Astrocyte (in vitro differentiated cells and primary cell): ENCODE measurements around the gene ZDHHC14. TPM values are rescaled to one million over a fixed set of nuclear protein-coding genes. Genes with fewer than 3 reads are reported as not detected.

ENCODE experiments used
- DNase-seq: peaks from one replicate; pipeline ENCODE4 v3.0.0-alpha.2; 2010; ENCODE audit warnings: low read depth
- FAIRE-seq: peaks from 2 replicates; lab custom pipeline; 2011; peaks lifted over from hg19 to GRCh38; lab: Jason Lieb, UNC
- H2AFZ ChIP-seq: 2 replicates; pipeline ENCODE4 v1.6.0; 2012; ENCODE audit warnings: low read depth, low read length, inconsistent platforms
- H3K27ac ChIP-seq: 2 replicates; pipeline ENCODE4 v1.5.1; 2011; ENCODE audit warnings: low read depth, low read length, inconsistent platforms
- H3K27me3 ChIP-seq: 2 replicates; pipeline ENCODE4 v1.6.0; 2011; ENCODE audit warnings: low read length, inconsistent platforms; ENCODE audit not compliant: insufficient read depth
- H3K36me3 ChIP-seq: 2 replicates; pipeline ENCODE4 v1.5.1; 2011; ENCODE audit warnings: low read length, inconsistent platforms; ENCODE audit not compliant: insufficient read depth
- H3K4me1 ChIP-seq: 2 replicates; pipeline ENCODE4 v1.5.1; 2011; ENCODE audit warnings: low read length, inconsistent platforms; ENCODE audit not compliant: insufficient read depth
- H3K4me2 ChIP-seq: 2 replicates; pipeline ENCODE4 v1.6.0; 2012; ENCODE audit warnings: low read length, inconsistent platforms
- H3K4me3 ChIP-seq: 2 replicates; pipeline ENCODE4 v1.5.1; 2011; ENCODE audit warnings: low read depth, mild to moderate bottlenecking, low read length, inconsistent platforms; ENCODE audit not compliant: insufficient read depth
- H3K79me2 ChIP-seq: 2 replicates; pipeline ENCODE4 v1.6.0; 2012; ENCODE audit warnings: mild to moderate bottlenecking, low read length, inconsistent platforms; ENCODE audit not compliant: insufficient read depth
- H3K9ac ChIP-seq: 2 replicates; pipeline ENCODE4 v1.6.0; 2012; ENCODE audit warnings: mild to moderate bottlenecking, low read length, inconsistent platforms
- H3K9me3 ChIP-seq: 2 replicates; pipeline ENCODE4 v1.5.1; 2012; ENCODE audit warnings: low read depth, mild to moderate bottlenecking, low read length, inconsistent platforms; ENCODE audit not compliant: insufficient read depth
- H4K20me1 ChIP-seq: 2 replicates; pipeline ENCODE4 v1.6.0; 2012; ENCODE audit warnings: low read length, inconsistent platforms; ENCODE audit not compliant: insufficient read depth
- H3K27ac Mint-ChIP-seq: one replicate; pipeline ENCODE4 v1.8.0; 2021; ENCODE audit warnings: mild to moderate bottlenecking, mixed read lengths; ENCODE audit not compliant: unreplicated experiment
- H3K27me3 Mint-ChIP-seq: one replicate; pipeline ENCODE4 v1.8.0; 2021; ENCODE audit warnings: low read depth, mixed read lengths; ENCODE audit not compliant: unreplicated experiment
- H3K36me3 Mint-ChIP-seq: one replicate; pipeline ENCODE4 v1.8.0; 2021; ENCODE audit warnings: low read depth, mixed read lengths; ENCODE audit not compliant: unreplicated experiment
- H3K4me1 Mint-ChIP-seq: one replicate; pipeline ENCODE4 v1.8.0; 2021; ENCODE audit warnings: low read depth, mixed read lengths; ENCODE audit not compliant: unreplicated experiment
- H3K4me3 Mint-ChIP-seq: one replicate; pipeline ENCODE4 v1.8.0; 2021; ENCODE audit warnings: mild to moderate bottlenecking, moderate library complexity, mixed read lengths; ENCODE audit not compliant: unreplicated experiment
- H3K9me3 Mint-ChIP-seq: one replicate; pipeline ENCODE4 v1.8.0; 2021; ENCODE audit warnings: mild to moderate bottlenecking, mixed read lengths; ENCODE audit not compliant: unreplicated experiment
- EZH2 ChIP-seq: IDR thresholded peaks from 2 replicates; pipeline ENCODE4 v1.6.1; 2012; ENCODE audit warnings: mild to moderate bottlenecking, low read length, inconsistent platforms; ENCODE audit not compliant: insufficient read depth
- total RNA-seq: library from RNA; stranded (reverse); gene quantifications from 2 replicates; pipeline ENCODE4 v1.2.1, GENCODE V29; 2021
- TF ChIP-seq, protein P1 (sequence below): IDR thresholded peaks from 2 replicates; pipeline ENCODE4 v1.5.1; 2011; ENCODE audit warnings: low read depth, mild to moderate bottlenecking, inconsistent platforms, low read length, moderate library complexity; ENCODE audit not compliant: insufficient read depth

ZDHHC14 gene
- total RNA-seq, 1 donor from 2014 or later, result 7.2 TPM

DNA sequence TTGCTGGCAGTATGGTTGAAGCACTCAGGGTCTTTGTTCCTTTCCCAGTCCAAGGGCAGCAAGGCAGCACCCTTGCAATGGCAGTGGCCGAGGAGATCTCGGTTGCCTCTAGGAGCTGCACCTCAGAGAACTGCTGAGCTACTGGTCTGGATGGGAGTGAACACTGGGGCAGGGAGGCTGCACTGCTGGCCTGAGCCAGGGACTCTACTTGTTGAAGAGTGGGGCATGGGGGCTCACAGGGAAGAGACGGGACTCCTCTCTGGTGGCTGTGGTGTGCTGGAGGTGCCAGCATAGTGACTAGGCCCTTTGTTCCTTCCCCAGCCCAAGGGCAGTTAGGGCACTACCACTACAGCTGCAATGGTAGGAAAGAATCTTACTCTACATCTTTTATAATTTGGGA, 203.0 kb downstream of the ZDHHC14 start:
- Mint-ChIP-seq H3K4me3 (no peak overlapping the region), H3K36me3 (no peaks in the 10 kb centered on the region), H3K9me3 (no peaks in the 10 kb centered on the region), H3K27me3 (no peaks in the 10 kb centered on the region), H3K4me1 (no peaks in the 10 kb centered on the region), H3K27ac (no peak overlapping the region)
- Histone ChIP-seq H2AFZ (no peak overlapping the region), H3K27ac (no peak overlapping the region), H3K9ac (no peak overlapping the region), H4K20me1 (no peaks in the 10 kb centered on the region), H3K36me3 (no peaks in the 10 kb centered on the region), H3K4me3 (no peak overlapping the region), H3K9me3 (no peaks in the 10 kb centered on the region), H3K4me2 (no peak overlapping the region), H3K27me3 (no peaks in the 10 kb centered on the region), H3K4me1 (no peaks in the 10 kb centered on the region), H3K79me2 (no peaks in the 10 kb centered on the region)
- DNase-seq (no peak), FAIRE-seq (no peak)
- TF ChIP-seq EZH2, result no peak
- TF ChIP-seq, protein P1, sequence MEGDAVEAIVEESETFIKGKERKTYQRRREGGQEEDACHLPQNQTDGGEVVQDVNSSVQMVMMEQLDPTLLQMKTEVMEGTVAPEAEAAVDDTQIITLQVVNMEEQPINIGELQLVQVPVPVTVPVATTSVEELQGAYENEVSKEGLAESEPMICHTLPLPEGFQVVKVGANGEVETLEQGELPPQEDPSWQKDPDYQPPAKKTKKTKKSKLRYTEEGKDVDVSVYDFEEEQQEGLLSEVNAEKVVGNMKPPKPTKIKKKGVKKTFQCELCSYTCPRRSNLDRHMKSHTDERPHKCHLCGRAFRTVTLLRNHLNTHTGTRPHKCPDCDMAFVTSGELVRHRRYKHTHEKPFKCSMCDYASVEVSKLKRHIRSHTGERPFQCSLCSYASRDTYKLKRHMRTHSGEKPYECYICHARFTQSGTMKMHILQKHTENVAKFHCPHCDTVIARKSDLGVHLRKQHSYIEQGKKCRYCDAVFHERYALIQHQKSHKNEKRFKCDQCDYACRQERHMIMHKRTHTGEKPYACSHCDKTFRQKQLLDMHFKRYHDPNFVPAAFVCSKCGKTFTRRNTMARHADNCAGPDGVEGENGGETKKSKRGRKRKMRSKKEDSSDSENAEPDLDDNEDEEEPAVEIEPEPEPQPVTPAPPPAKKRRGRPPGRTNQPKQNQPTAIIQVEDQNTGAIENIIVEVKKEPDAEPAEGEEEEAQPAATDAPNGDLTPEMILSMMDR, result no peak

DNA sequence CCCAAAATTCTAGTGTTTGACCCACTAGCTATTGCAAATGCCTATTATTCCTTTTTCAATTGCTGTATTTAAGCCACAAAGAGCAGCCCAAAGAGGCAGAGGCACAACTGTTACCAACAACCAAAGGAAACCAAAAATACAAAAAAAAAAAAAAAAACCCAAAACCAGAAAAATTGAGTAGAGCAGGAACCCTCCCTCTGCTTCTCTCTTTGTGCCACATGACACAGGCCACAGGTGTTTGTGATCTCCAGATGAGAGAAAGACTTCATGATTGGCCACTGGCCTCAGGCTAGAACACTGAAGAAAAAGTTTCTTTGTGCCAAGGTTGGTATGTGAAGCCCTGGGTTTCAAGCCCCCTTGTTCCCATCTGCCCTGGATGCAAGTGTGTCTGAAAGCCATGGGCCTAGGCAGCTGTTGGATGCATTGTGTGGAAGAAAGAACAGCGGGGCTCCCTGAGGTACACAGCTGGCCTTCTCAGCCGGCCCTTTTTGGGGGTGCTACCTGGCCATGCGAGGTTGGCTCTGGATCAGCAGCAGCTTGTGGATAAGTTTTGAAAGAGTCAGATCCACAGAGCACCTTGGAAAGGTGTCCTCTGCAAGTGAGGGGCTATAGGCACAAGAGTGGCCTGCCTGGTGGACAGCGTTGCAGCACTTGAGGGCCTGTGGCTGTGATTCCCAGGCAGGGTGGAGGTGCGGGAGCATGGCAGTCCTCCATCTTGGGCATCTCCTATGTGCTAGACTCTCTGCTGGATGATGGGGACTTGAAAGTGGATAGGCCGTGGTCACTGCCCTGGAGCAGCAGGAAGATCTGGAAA, 204.5 kb downstream of the ZDHHC14 start:
- H3K36me3 Mint-ChIP-seq, result no peaks in the 10 kb centered on the region
- H3K27me3 Mint-ChIP-seq, result no peaks in the 10 kb centered on the region
- Histone ChIP-seq H3K9me3 (no peaks in the 10 kb centered on the region), H3K27me3 (no peaks in the 10 kb centered on the region), H3K4me1 (no peaks in the 10 kb centered on the region), H2AFZ (no peak overlapping the region), H3K27ac (no peak overlapping the region), H3K4me3 (no peak overlapping the region), H3K9ac (no peak overlapping the region), H3K36me3 (no peaks in the 10 kb centered on the region), H4K20me1 (no peaks in the 10 kb centered on the region), H3K4me2 (no peak overlapping the region), H3K79me2 (no peaks in the 10 kb centered on the region)
- no peak for TF ChIP-seq EZH2
- TF ChIP-seq, protein P1, result no peak
- H3K4me3 Mint-ChIP-seq, result no peak overlapping the region
- H3K9me3 Mint-ChIP-seq, result peaks cover 8% of the 10 kb centered on the region
- DNase-seq, result no peak
- no peaks in the 10 kb centered on the region for H3K4me1 Mint-ChIP-seq
- no peak for FAIRE-seq
- H3K27ac Mint-ChIP-seq, result no peak overlapping the region

DNA sequence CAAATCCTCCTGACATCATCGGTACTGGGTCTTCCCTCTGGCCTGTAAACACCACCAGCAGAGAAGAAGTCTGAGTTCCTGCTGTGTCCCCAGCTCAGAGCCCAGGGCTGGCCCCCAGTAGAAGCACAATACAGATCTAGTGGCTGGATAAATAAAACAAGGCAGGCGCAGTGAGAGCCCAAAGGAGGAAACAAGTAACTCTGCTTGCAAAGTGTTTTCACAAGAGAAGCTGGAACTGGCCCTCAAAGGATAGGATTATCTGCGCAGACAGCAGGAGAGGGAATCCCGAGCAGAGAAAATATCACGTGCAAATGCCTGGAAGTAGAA, 205.1 kb downstream of the ZDHHC14 start:
- H3K9ac ChIP-seq, result no peak overlapping the region
- Mint-ChIP-seq H3K9me3 (peaks cover 14% of the 10 kb centered on the region), H3K27ac (no peak overlapping the region), H3K36me3 (no peaks in the 10 kb centered on the region), H3K27me3 (no peaks in the 10 kb centered on the region), H3K4me3 (no peak overlapping the region), H3K4me1 (no peaks in the 10 kb centered on the region)
- no peaks in the 10 kb centered on the region for H3K9me3 ChIP-seq
- no peaks in the 10 kb centered on the region for H3K4me1 ChIP-seq
- no peaks in the 10 kb centered on the region for H3K79me2 ChIP-seq
- H3K36me3 ChIP-seq, result no peaks in the 10 kb centered on the region
- H2AFZ ChIP-seq, result no peak overlapping the region
- FAIRE-seq, result no peak
- DNase-seq, result no peak
- no peak overlapping the region for H3K4me3 ChIP-seq
- H4K20me1 ChIP-seq, result no peaks in the 10 kb centered on the region
- no peak for TF ChIP-seq EZH2
- TF ChIP-seq, protein P1, result no peak
- H3K27ac ChIP-seq, result no peak overlapping the region
- no peaks in the 10 kb centered on the region for H3K27me3 ChIP-seq
- no peak overlapping the region for H3K4me2 ChIP-seq
